ENCODE data around the gene DNAAF5.
"Not testable (repeated sequence)": the region's sequence is repeated elsewhere in the genome, so short reads cannot be mapped to it uniquely, and the experiment has no call there.

Gene DNAAF5

DNA sequence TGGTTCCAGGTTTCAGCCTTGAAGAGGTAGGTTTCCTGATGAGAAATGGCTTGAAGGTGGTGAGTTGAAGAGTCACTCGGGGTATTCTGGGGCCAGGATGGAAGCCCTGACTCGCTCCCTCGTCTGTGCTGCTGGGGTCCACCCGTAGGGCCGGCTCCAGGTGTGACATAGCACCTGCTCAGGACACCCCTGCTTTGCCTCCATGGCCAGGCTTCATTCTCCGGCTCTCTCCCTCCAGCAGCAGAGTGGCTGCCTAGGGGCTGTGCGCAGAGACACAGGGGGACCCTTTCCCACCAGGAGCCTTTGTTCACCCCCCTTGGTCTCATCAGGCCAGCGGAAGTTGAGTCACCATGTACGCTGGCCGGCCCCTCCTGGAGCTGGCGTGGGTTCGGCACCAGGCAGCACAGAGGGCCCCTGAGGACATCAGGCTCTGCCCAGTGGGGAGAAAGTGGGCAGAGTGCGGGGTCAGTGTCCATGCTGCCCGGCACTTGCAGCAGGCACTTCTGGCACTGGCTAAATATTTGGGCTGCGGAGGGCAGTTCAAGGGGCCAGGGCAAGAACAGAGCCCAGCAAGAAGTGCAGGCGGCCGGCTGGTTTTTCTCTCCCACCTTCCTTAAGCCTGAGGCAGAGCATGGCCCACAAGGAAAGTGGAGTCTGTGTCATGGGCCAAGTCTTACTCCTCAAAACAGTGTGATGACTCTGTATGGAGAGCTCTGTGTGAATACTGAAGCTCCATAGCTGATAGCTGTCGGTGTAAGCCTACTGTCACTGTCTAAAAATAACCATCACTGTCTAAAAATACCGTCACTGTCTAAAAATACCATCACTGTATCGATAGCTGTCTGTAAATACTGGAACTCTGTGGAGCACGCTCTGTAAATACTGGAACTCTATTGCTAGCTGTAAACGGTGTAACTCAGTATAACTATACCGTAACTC, 4.3 kb downstream of the DNAAF5 start:
- DNase-seq, result no peak

- no peak for DNase-seq
These were observed 5.1 kb downstream of the DNAAF5 start for GRCh38 chr7:731440-732085.

DNA sequence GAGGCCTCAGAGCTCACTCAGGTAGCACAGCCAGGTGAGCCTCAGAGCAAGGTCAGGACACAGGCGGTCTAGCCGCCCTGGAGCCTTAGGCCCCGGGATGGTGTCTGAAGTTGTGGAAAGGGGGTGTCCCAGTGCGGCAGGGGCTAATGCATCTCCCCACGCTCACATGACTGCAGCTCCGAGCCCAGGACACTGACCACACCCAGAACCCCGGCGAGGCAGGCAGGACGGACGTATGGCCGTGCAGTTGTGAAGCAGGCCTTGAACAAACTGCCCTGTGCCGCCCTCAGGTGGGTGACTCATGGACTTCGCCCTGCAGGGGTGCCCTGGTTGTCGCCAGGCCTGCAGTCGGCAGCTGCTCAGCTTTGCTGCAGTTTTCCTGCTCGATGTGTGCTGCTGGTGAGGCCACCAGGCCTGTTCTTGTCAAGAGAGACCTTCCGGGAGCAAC, 5.6 kb downstream of the DNAAF5 start:
- DNase-seq, result no peak

DNA sequence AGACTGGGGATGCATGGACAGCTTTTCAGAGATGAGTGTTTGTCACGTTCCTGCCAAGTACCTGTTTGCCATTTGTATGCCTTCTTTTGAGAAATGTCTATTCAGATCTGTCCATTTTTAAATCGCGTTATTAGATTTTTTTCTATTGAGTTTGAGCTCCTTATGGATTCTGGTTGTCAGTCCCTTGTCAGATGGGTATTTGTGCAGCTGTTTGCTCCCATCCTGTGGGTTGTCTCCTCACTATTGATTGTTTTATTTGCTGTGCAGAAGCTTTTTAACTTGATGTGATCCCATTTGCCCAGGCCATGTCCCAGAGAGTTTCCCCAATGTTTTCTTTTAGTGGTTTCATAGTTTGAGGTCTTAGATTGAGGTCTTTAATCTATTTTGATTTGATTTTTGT, 6.1 kb downstream of the DNAAF5 start:
- no peak for DNase-seq

DNA sequence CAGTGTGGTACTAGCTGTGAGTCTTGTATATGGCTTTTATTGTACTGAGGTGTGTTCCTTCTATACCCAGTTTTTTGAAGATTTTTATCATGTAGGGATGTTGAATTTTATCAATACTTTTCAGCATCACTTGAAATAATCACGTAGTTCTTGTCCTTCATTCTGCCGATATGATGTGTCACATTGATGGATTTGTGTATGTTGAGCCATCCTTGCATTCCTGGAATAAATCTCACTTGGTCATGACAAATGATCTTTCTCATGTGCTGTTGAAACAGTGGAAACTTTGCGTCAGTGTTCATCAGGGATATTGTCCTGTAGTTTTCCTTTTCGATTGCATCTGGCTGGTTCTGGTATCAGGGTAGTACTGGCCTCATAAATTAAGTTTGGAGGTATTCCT, 7.7 kb downstream of the DNAAF5 start:
- DNase-seq, result no peak

DNA sequence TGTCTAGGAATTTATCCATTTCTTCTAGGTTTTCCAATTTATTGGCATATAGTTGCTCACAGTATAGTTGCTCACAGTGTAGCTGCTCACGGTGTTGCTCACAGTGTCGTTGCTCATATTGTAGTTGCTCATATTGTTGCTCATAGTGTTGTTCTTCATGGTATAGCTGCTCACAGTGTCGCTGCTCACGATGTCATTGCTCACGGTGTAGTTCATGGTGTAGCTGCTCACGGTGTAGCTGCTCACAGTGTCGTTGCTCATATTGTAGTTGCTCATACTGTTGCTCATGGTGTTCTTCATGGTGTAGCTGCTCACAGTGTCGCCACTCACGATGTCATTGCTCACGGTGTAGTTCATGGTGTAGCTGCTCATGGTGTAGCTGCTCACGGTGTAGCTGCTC, 8.3 kb downstream of the DNAAF5 start:
- no peak for DNase-seq

GRCh38 chr7:738241-738640, 11.7 kb downstream of the DNAAF5 start:
- DNase-seq, result no peak

GRCh38 chr7:738723-739454, 12.4 kb downstream of the DNAAF5 start:
- no peak for DNase-seq

DNA sequence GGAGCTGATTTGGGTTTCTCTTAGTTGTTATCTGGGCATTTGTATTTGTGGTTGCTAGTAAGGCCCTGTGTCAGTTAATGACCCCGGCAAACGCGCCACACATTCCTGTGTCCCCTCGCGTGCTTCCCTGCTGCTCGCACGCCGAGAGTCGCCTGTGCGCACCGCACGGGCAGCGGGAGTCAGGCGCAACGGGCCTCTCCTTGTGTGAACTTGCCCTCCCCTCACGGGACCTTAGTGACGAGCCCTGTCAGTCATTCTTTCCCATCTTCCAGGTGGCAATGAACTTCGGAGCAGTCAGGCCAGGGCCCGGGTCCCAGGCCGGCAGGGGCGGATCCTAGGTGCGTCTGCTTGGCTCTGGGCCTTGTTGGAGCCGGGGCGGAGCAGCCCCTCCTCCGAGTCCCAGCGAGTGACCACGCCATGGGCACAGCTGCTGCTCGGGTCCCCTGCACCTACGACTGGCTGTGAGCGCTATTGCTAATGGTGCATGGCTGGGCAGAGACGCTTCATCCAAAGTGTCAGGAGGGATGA, 13.0 kb downstream of the DNAAF5 start:
- no peak for DNase-seq

DNA sequence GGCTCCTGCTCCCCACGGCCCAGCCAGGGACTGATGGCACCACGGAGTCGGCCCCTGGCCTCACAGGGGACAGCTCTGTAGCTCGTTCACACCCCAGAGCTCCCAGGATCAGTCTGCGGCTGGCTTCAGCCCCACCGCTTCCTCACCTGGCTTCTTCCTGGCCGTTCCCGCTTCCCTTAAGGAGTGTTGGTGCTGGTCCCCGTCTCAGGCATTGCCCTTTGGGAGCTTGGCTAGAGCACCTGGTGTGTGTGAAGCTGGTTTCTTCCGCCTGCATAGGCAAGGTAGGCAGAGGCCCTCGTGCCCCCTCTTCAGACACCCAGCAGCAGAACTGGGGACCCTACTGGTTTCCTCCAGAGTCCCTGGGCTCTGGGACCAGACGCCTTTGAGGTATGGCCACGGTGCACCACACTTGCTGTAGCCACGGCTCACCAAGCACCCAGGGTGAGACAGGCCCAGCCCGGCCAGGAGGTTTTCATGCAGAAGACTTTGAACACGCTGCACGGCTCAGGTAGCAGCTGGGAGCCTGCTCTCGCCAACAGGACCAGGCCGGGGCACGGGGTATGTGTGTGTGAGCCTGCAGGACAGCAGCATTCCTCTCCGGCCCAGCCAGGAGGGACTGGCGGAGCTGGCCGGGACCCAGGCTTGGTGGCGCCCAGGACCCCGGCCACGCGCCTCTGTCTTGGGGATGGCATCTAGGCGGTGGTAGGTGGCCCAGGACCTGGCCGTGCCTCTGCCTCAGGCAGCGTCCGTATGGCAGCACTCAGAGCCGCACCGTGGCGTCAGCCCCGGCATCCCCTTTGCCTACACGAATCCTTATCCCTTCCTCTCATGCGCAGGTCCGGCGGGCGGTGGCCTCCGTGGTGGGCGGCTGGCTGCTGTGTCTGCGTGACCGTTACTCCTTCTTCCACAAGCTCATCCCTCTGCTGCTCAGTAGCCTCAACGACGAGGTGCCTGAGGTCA, 13.8 kb downstream of the DNAAF5 start:
- no peak for DNase-seq

DNA sequence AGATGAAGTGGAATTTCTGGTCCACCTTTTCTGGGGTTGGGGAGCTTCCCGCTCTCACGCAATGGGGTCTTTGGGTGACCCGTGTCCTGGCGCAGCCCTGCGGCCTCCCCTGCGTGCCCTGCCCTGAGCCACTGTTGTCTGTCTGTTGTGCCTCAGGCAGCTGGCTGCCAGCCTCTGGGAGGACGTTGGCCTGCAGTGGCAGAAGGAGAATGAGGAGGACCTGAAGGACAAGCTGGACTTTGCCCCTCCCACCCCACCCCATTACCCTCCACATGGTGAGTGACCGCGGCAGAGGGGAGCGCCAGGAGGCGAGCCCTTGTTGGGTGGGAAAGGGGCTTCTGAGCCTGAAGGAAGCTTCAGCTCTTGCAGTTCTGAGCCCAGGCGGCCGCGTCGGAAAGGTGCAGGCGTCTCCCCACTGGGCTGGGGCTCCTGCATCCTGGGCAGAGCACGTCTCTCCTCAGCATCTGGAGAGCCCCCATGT, 14.7 kb downstream of the DNAAF5 start:
- no peak for DNase-seq

- DNase-seq, result no peak
These were observed 15.4 kb downstream of the DNAAF5 start for GRCh38 chr7:741850-742249.

DNA sequence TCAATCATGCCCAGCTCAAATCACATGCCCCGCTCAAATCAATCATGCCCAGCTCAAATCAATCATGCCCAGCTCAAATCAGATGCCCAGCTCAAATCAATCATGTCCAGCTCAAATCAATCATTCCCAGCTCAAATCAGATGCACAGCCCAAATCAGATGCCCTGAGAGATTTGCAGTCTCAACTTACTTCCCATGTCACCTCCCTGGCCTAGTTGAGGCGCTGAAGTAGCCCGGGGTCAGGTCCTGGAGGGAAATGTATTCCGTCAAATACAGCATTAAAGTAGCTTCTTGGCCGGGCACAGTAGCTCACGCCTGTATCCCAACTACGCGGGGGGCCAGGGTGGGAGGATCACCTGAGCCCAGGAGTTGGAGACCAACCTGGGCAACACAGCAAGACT, 16.3 kb downstream of the DNAAF5 start:
- no peak for DNase-seq

DNA sequence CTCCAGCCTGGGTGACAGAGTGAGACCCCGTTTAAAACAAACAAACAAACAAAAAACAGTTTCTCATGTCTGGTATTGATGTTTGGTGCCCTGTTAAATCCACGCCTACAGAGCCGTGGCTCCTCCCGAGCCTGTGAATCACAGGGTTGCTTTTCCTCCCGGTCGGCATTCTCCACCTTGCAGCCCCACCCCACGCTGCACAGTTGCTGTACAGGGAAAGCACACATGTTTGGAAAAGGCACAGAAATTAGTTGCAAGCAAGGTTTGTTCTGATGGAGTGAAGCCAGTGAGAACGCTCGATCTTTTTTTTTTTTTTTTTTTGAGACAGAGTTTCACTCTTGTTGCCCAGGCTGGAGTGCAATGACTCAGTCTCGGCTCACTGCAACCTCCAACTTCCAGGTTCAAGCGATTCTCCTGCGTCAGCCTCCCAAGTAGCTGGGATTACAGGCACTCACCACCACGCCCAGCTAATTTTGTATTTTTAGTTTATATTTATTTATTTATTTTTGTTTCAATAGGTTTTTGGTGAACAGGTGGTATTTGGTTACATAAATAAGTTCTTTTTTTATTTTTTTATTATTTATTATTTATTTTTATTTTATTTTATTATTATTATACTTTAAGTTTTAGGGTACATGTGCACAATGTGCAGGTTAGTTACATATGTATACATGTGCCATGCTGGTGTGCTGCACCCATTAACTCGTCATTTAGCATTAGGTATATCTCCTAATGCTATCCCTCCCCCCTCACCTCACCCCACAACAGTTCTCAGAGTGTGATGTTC, 17.0 kb downstream of the DNAAF5 start:
- not testable (repeated sequence) for DNase-seq

- DNase-seq, result not testable (repeated sequence)
These were observed 17.6 kb downstream of the DNAAF5 start for GRCh38 chr7:744128-744520.

DNA sequence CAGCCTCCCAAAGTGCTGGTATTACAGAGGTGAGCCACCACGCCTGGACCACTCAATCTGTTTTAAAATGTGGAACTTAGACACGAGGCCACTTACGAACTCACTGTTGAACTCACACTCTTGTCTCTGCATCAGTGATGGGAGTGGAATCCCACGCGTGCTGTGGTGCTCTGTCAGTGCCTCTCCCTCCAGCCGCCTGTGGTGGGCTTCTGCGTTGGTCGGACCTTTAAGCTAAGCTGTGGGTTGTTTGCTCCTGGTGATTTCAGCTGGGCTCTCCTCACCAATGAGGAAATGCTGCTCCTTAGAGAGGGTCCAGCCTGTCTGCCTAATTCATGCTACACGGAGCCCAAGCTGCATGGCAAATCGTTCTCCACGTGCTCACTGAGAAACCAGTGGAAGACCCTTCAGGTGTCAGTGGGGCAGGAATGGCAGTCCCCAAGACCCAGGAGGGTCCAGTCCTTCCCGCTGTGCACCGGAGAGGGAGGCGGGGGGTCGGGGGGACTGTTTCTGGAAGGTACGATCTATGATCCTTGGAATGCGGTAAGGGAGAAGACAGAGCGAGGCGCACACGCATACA, 18.4 kb downstream of the DNAAF5 start:
- no peak for DNase-seq

GRCh38 chr7:745431-746154, 19.1 kb downstream of the DNAAF5 start:
- DNase-seq, result no peak

DNA sequence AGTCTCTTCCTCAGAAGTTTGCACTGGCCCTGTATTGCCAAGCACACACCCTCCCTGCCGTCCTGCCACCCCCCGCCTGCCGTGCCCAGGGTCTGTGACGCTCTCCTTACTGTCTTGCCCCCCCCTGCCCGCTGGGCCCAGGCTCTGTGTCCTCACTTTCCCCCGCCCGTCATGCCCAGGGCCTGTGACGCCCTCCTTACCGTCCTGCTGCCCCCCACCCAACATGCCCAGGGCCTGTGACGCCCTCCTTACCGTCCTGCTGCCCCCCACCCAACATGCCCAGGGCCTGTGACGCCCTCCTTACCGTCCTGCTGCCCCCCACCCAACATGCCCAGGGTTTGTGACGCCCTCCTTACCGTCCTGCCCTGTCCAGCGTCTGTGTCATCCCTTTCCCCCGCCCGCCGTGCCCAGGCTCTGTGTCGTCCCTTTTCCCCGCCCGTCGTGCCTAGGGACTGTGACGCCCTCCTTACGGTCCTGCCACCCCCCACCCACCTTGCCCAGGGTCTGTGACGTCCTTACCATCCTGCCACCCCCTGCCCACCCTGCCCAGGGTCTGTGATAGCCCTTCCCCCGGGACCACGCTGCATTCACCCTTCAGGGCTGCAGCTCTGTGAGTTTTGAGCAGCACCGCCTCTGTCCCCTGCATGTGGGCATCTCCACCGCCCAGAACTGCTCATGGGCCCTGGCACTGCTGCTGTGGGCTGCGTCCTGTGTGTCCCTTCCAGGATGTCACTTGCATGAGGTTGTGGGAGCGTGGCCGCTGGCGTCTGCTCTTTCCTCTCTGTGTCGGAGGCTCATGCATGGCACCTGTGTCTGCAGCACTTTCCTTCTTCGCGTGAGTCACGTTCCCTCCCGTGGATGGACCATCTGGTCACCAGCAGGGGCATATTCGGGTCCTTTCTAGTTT, 19.9 kb downstream of the DNAAF5 start:
- no peak for DNase-seq

- DNase-seq, result no peak
These were observed 20.7 kb downstream of the DNAAF5 start for GRCh38 chr7:747186-747585.
